T-helper 2 cell treated with Interferon-gamma antibody and Interleukin-4, amounts not matched to agents 5 μg/mL and 100 μg/mL, for 36 hours (primary cell): Measurements from ENCODE around the gene CDK16.
"Not testable (repeated sequence)": the region's sequence is repeated elsewhere in the genome, so short reads cannot be mapped to it uniquely, and the experiment has no call there.

Experiments
- DNase-seq: peaks from one replicate; pipeline ENCODE4 v3.0.0; 2021; ENCODE audit warnings: low spot score
- H3K27ac Mint-ChIP-seq: one replicate; pipeline ENCODE4 v1.8.0; 2021; ENCODE audit warnings: mild to moderate bottlenecking, mixed read lengths
- H3K27me3 Mint-ChIP-seq: one replicate; pipeline ENCODE4 v1.8.0; 2021; ENCODE audit warnings: low read depth, mixed read lengths
- H3K36me3 Mint-ChIP-seq: one replicate; pipeline ENCODE4 v1.8.0; 2021; ENCODE audit warnings: low read depth, mixed read lengths
- H3K4me1 Mint-ChIP-seq: one replicate; pipeline ENCODE4 v1.8.0; 2021; ENCODE audit warnings: low read depth, mixed read lengths
- H3K4me3 Mint-ChIP-seq: one replicate; pipeline ENCODE4 v1.8.0; 2022; ENCODE audit warnings: mild to moderate bottlenecking, moderate library complexity, mixed read lengths
- H3K9me3 Mint-ChIP-seq: one replicate; pipeline ENCODE4 v1.8.0; 2021; ENCODE audit warnings: mixed read lengths

Gene CDK16

GRCh38 chrX:47247999-47248320 is 29.5 kb downstream of the CDK16 start:
- Mint-ChIP-seq H3K36me3 (peaks cover 5% of the 10 kb centered on the region), H3K4me1 (peaks cover 4% of the 10 kb centered on the region), H3K27me3 (no peaks in the 10 kb centered on the region), H3K9me3 (no peaks in the 10 kb centered on the region), H3K4me3 (no peak overlapping the region), H3K27ac (no peak overlapping the region)
- DNase-seq = no peak

- Mint-ChIP-seq H3K27me3 (no peaks in the 10 kb centered on the region), H3K27ac (no peak overlapping the region), H3K4me1 (peaks cover 4% of the 10 kb centered on the region), H3K9me3 (no peaks in the 10 kb centered on the region), H3K4me3 (no peak overlapping the region), H3K36me3 (peaks cover 5% of the 10 kb centered on the region)
- DNase-seq = no peak
These were observed 30.1 kb downstream of the CDK16 start for GRCh38 chrX:47248576-47248975.

- H3K27ac Mint-ChIP-seq = no peak overlapping the region
- no peaks in the 10 kb centered on the region for H3K9me3 Mint-ChIP-seq
- H3K4me3 Mint-ChIP-seq = no peak overlapping the region
- DNase-seq = no peak
- no peaks in the 10 kb centered on the region for H3K27me3 Mint-ChIP-seq
- peaks cover 4% of the 10 kb centered on the region for H3K4me1 Mint-ChIP-seq
- H3K36me3 Mint-ChIP-seq = peaks cover 5% of the 10 kb centered on the region
These were observed 31.5 kb downstream of the CDK16 start for GRCh38 chrX:47250017-47250347.

- not testable (repeated sequence) for H3K4me1 Mint-ChIP-seq, DNase-seq
These were observed 39.1 kb downstream of the CDK16 start for GRCh38 chrX:47257620-47258019.

GRCh38 chrX:47264483-47265173 is 46.1 kb downstream of the CDK16 start:
- DNase-seq = peak; percentile 20

More at GRCh38 chrX:47257620-47258019, 39.1 kb downstream of the CDK16 start:
- not testable (repeated sequence) for H3K9me3 Mint-ChIP-seq, H3K27ac Mint-ChIP-seq, H3K4me3 Mint-ChIP-seq, H3K36me3 Mint-ChIP-seq, H3K27me3 Mint-ChIP-seq

GRCh38 chrX:47266643-47267042 is 48.2 kb downstream of the CDK16 start:
- no peak for DNase-seq
- H3K36me3 Mint-ChIP-seq = no peaks in the 10 kb centered on the region
- H3K9me3 Mint-ChIP-seq = no peaks in the 10 kb centered on the region
- H3K27me3 Mint-ChIP-seq = no peaks in the 10 kb centered on the region
- H3K4me1 Mint-ChIP-seq = peaks cover 7% of the 10 kb centered on the region
- no peak overlapping the region for H3K27ac Mint-ChIP-seq
- H3K4me3 Mint-ChIP-seq = no peak overlapping the region

More at GRCh38 chrX:47264483-47265173, 46.1 kb downstream of the CDK16 start:
- Mint-ChIP-seq H3K36me3 (no peaks in the 10 kb centered on the region), H3K4me1 (peaks cover 7% of the 10 kb centered on the region), H3K27ac (peak overlapping the region; percentile 22), H3K27me3 (no peaks in the 10 kb centered on the region), H3K4me3 (no peak overlapping the region), H3K9me3 (no peaks in the 10 kb centered on the region)

- Mint-ChIP-seq H3K27me3 (no peaks in the 10 kb centered on the region), H3K4me3 (no peak overlapping the region), H3K9me3 (no peaks in the 10 kb centered on the region), H3K36me3 (no peaks in the 10 kb centered on the region), H3K4me1 (peaks cover 1% of the 10 kb centered on the region), H3K27ac (no peak overlapping the region)
- no peak for DNase-seq
These were observed 53.5 kb downstream of the CDK16 start for GRCh38 chrX:47272013-47272408.

- H3K9me3 Mint-ChIP-seq = no peaks in the 10 kb centered on the region
- H3K36me3 Mint-ChIP-seq = no peaks in the 10 kb centered on the region
- H3K4me1 Mint-ChIP-seq = no peaks in the 10 kb centered on the region
- no peak overlapping the region for H3K27ac Mint-ChIP-seq
- H3K4me3 Mint-ChIP-seq = no peak overlapping the region
- no peaks in the 10 kb centered on the region for H3K27me3 Mint-ChIP-seq
- no peak for DNase-seq
These were observed 54.7 kb downstream of the CDK16 start for GRCh38 chrX:47273011-47273730.

GRCh38 chrX:47278691-47279090 is 60.2 kb downstream of the CDK16 start:
- no peaks in the 10 kb centered on the region for H3K27me3 Mint-ChIP-seq
- no peak overlapping the region for H3K27ac Mint-ChIP-seq
- H3K36me3 Mint-ChIP-seq = no peaks in the 10 kb centered on the region
- no peak for DNase-seq
- H3K4me3 Mint-ChIP-seq = no peak overlapping the region
- H3K4me1 Mint-ChIP-seq = no peaks in the 10 kb centered on the region
- H3K9me3 Mint-ChIP-seq = no peaks in the 10 kb centered on the region
